ENCODE data around the gene CREBZF.

The CREBZF gene

DNA sequence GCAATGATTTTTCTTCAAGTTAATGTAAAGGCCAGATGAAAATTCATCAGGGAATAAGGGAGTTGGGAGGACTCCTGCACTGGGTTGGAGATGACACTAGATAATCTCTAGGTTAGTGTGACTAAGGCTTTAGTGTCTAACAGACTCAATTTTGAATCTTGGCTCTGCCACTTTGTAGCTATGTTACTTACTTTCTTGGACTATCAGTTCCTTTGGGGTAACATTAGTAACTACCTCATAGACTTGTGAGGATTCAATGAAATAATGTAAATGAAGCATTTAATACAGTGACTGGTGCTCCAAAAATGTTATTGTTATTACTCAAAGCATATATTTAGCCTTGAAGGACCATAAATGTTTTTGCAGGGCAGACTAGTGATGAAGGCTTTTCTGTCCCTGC lies 30.6 kb upstream of the CREBZF start:
- Histone ChIP-seq H3F3A (ENCODE audit: insufficient read depth, low read length) (no peaks in the 10 kb centered on the region), H4K20me1 (ENCODE audit: insufficient read depth, low read length) (no peaks in the 10 kb centered on the region), H3K9me2 (ENCODE audit: low read depth, low read length) (no peaks in the 10 kb centered on the region), H3K27me3 (ENCODE audit: insufficient read depth, low read length) (no peaks in the 10 kb centered on the region), H3K9ac (ENCODE audit: low read length) (no peak overlapping the region), H3K4me2 (ENCODE audit: low read length) (no peak overlapping the region), H3K4me1 (ENCODE audit: insufficient read depth, low read length, severe bottlenecking) (no peaks in the 10 kb centered on the region), H3K36me3 (ENCODE audit: insufficient read depth, low read length) (no peaks in the 10 kb centered on the region), H3K4me3 (ENCODE audit: low read depth, low read length, poor library complexity, severe bottlenecking) (no peak overlapping the region), H3K27ac (ENCODE audit: low read depth, low read length, poor library complexity, severe bottlenecking) (no peak overlapping the region), H2AFZ (ENCODE audit: low read length) (no peak overlapping the region), H3K79me2 (ENCODE audit: insufficient read depth, low read length) (no peaks in the 10 kb centered on the region), H3K9me3 (ENCODE audit: low read length) (no peaks in the 10 kb centered on the region)
- TF ChIP-seq, protein P1, sequence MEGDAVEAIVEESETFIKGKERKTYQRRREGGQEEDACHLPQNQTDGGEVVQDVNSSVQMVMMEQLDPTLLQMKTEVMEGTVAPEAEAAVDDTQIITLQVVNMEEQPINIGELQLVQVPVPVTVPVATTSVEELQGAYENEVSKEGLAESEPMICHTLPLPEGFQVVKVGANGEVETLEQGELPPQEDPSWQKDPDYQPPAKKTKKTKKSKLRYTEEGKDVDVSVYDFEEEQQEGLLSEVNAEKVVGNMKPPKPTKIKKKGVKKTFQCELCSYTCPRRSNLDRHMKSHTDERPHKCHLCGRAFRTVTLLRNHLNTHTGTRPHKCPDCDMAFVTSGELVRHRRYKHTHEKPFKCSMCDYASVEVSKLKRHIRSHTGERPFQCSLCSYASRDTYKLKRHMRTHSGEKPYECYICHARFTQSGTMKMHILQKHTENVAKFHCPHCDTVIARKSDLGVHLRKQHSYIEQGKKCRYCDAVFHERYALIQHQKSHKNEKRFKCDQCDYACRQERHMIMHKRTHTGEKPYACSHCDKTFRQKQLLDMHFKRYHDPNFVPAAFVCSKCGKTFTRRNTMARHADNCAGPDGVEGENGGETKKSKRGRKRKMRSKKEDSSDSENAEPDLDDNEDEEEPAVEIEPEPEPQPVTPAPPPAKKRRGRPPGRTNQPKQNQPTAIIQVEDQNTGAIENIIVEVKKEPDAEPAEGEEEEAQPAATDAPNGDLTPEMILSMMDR (IDR thresholded peaks at IDR 0.05; ENCODE audit: low read length), result no peak
- no peak for TF ChIP-seq EZH2 (IDR thresholded peaks at IDR 0.05; ENCODE audit: borderline replicate concordance, low read length)

DNA sequence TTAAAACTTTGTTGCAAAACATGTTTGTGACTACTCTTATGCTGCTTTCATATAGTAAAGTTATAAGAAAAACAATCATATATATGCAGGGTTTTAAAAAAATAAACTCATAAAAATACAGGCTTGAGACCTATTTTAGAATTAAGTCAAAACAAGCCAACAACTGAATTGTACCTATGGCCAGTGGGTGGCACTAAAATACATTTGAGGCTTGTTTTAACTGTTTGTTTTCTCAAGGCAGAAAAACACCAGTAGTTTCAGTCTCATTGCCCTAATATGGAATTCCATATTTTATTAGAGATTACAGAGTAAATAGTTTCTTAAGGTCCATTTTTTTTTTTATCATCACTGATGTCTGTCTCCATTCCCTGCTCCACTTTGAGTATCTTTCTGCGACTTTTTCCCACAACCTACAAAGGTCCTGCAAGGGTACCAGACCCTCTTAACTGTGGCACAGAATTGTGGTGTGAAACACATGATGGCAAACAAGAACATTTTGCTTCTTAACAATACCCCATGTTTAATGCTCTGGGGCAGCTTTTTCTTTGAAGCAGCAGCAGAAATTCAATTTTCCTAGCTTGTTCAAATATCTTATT lies 29.6 kb upstream of the CREBZF start:
- H3F3A ChIP-seq (ENCODE audit: insufficient read depth, low read length), result no peaks in the 10 kb centered on the region
- H3K9me3 ChIP-seq (ENCODE audit: low read length), result no peaks in the 10 kb centered on the region
- no peak overlapping the region for H3K4me3 ChIP-seq (ENCODE audit: low read depth, low read length, poor library complexity, severe bottlenecking)
- no peaks in the 10 kb centered on the region for H4K20me1 ChIP-seq (ENCODE audit: insufficient read depth, low read length)
- no peak for TF ChIP-seq EZH2 (IDR thresholded peaks at IDR 0.05; ENCODE audit: borderline replicate concordance, low read length)
- TF ChIP-seq, protein P1 (IDR thresholded peaks at IDR 0.05; ENCODE audit: low read length), result peak; percentile 63
- H3K4me1 ChIP-seq (ENCODE audit: insufficient read depth, low read length, severe bottlenecking), result no peaks in the 10 kb centered on the region
- no peak overlapping the region for H3K9ac ChIP-seq (ENCODE audit: low read length)
- no peak overlapping the region for H3K27ac ChIP-seq (ENCODE audit: low read depth, low read length, poor library complexity, severe bottlenecking)
- H3K4me2 ChIP-seq (ENCODE audit: low read length), result no peak overlapping the region
- H3K9me2 ChIP-seq (ENCODE audit: low read depth, low read length), result no peaks in the 10 kb centered on the region
- no peaks in the 10 kb centered on the region for H3K36me3 ChIP-seq (ENCODE audit: insufficient read depth, low read length)
- H3K79me2 ChIP-seq (ENCODE audit: insufficient read depth, low read length), result no peaks in the 10 kb centered on the region
- H2AFZ ChIP-seq (ENCODE audit: low read length), result no peak overlapping the region
- H3K27me3 ChIP-seq (ENCODE audit: insufficient read depth, low read length), result no peaks in the 10 kb centered on the region

DNA sequence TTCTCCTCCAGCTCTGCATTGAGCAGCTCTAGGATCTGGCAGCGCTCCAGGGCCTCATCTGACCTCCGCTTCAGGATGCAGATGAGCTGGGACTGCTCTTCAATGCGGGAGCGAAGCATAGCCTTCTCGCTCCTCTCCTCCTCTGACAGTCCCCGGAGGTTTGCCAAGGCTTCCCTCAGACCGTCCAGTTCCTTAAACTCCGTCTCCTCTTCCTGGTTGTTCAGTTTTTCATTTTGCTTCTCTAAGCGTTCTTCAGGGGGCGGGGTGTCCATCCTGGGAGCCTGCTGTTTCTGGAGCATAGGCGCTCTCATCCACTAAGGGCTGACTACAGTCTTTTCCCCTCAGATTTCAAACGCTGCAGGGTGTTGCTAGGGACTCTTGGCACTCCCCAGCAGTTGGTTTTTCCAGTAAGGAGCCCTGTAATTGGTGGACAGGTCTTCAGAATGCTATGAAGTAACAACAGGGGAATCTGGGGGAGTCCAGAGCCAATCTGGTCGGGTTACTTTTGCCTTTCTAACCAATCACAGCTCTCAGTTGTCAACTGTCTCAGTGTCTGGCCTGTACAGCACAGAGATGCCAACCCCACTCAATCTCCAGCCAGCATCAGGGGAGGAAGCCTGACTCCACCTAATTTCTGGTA lies 21.0 kb upstream of the CREBZF start, which contains the start of gene CCDC89:
CCDC89 (minus strand) TSS at position 376 of the 640 bp plus-strand sequence; CDS start at position 311, 65 bp downstream.
- Histone ChIP-seq H2AFZ (ENCODE audit: low read length) (no peak within 1 kb of the TSS), H4K20me1 (ENCODE audit: insufficient read depth, low read length) (no peaks in the 10 kb centered on the region), H3K79me2 (ENCODE audit: insufficient read depth, low read length) (no peaks in the 10 kb centered on the region), H3K27ac (ENCODE audit: low read depth, low read length, poor library complexity, severe bottlenecking) (no peak within 1 kb of the TSS), H3K4me1 (ENCODE audit: insufficient read depth, low read length, severe bottlenecking) (peaks cover 14% of the 10 kb centered on the region), H3K4me3 (ENCODE audit: low read depth, low read length, poor library complexity, severe bottlenecking) (no peak within 1 kb of the TSS), H3K9me2 (ENCODE audit: low read depth, low read length) (no peaks in the 10 kb centered on the region), H3F3A (ENCODE audit: insufficient read depth, low read length) (no peaks in the 10 kb centered on the region), H3K9ac (ENCODE audit: low read length) (no peak within 1 kb of the TSS), H3K27me3 (ENCODE audit: insufficient read depth, low read length) (no peaks in the 10 kb centered on the region), H3K9me3 (ENCODE audit: low read length) (no peaks in the 10 kb centered on the region), H3K36me3 (ENCODE audit: insufficient read depth, low read length) (no peaks in the 10 kb centered on the region; the same call in 1 of the 2 replicates), H3K4me2 (ENCODE audit: low read length) (no peak within 1 kb of the TSS)
- TF ChIP-seq EZH2 (IDR thresholded peaks at IDR 0.05; ENCODE audit: borderline replicate concordance, low read length), result no peak
- TF ChIP-seq, protein P1 (IDR thresholded peaks at IDR 0.05; ENCODE audit: low read length), result no peak
